Stimulated activated CD4-positive, alpha-beta T cell treated with anti-CD3 and anti-CD28 coated beads, Interleukin-2, amount 100 ng/mL, for 4 hours (primary cell): ENCODE results near the gene TNFSF18.
"Not testable (repeated sequence)": the region's sequence is repeated elsewhere in the genome, so short reads cannot be mapped to it uniquely, and the experiment has no call there.

ENCODE experiments used
- DNase-seq: peaks from one replicate; pipeline ENCODE4 v3.0.0-alpha.2; 2020; ENCODE audit warnings: low read depth

TNFSF18 gene

GRCh38 chr1:173050865-173051264 is at the start of gene TNFSF18:
Gene TNFSF18, minus strand, starts transcription at chr1:173050941. Its CDS starts 45 bp downstream, at chr1:173050896.
- no peak for DNase-seq

GRCh38 chr1:173099166-173099565 is 48.4 kb upstream of the TNFSF18 start:
- DNase-seq, result no peak

GRCh38 chr1:173098117-173098516 is 47.4 kb upstream of the TNFSF18 start:
- DNase-seq, result no peak

DNA sequence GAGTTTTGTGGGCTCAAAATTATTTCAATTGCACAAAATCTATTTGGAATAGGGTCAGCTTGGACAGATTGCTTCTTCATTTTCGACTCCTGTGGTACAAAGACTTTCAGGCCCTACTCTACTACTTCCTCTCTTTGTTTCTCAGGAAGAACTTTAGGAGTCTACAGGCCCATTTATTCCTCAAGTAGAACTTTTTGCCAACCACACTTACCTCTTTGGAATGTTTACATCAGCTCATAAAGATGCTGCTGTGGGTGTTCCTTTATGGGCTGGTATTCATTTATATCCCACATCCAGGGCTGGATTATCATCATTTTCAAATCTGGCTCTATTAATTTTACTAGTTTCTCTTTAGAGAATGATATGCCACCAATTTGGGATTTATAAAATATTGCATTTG is 46.3 kb upstream of the TNFSF18 start:
- no peak for DNase-seq

- no peak for DNase-seq
Observed at GRCh38 chr1:173095632-173096031, 44.9 kb upstream of the TNFSF18 start.

DNA sequence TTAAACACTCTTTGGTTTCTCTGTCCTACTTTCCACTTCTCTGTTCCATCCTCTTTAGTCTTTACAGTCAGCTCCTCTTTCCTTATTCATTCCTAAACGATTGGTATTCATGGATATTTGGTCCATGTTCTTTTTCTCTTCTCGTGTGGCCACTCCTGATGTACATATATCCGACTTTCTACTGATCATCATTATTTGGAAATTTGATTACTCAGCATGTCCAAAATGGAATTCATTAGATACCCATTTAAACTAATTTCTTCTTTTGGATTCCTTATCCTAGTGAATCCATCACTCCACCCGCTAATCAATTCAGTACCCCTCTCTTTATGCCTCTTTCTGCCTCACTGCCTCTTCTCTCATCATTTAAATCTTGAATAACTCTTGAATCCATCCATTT is 43.8 kb upstream of the TNFSF18 start:
- no peak for DNase-seq

DNA sequence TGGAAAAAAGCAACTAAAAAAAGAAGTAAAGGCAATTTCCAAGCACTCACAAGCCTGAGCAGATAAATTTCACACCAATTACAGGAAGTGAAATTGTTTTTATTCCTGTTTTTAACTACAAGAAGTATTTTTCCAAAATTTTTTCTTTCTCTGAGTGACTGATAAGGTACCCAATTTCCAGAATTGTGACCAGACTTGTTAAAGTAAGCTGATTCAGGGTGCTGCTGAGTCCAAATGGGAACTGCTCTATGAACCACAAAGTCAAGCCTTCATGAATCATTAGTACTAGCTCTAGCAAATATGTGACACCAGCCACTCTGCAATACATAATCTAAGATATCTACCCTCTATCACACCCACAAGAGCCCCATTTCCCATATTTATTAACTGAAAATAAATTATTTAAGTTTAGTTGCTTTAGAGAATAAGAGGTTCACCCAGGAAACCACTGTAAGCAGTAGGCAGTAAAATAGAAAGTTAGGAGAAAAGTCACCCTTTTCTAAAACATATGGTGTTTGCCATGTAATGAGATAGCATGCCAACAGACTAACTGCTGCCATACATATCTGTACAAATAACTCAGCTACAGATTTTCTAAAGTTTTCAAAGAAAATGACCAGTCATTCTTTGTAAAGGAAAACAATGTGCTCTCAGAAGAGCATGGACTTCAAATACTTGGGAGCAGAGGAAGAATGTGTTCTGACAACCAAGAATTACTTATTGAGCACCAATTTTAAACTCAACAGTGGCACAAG is 43.1 kb upstream of the TNFSF18 start:
- no peak for DNase-seq

DNA sequence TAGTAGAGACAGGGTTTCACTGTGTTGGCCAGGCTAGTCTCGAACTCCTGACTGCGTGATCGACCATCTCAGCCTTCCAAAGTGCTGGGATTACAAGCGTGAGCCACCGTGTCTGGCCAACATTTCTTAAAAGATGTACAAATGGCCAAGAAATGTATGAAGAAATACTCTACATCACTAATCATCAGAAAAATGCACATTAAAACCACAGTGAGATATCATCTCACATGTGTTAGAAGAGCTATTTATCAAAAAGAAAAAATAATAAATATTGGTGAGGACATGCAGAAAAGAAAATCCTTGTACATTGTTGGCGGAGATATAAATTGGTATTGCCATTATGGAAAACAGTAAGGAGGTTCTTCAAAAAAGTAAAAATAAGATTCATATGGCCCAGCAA is 33.6 kb upstream of the TNFSF18 start:
- DNase-seq, result no peak

DNA sequence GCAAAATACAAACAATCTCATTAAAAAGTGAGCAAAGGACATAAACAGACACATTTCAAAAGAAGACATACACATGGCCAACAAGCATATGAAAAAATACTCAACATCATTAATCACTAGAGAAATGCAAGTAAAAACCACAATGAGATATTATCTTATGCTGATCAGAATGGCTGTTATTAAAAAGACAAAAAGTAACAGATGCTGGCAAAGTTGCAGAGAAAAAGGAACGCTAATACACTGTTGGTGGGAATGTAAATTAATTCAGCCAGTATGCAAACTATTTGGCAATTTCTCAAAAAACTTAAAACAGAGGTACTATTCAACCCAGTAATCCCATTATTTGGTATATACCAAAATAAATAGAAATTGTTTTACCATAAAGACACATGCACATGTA is 32.2 kb upstream of the TNFSF18 start:
- DNase-seq, result no peak

GRCh38 chr1:173074217-173074616 is 23.5 kb upstream of the TNFSF18 start:
- not testable (repeated sequence) for DNase-seq

GRCh38 chr1:173064011-173064410 is 13.3 kb upstream of the TNFSF18 start:
- no peak for DNase-seq

DNA sequence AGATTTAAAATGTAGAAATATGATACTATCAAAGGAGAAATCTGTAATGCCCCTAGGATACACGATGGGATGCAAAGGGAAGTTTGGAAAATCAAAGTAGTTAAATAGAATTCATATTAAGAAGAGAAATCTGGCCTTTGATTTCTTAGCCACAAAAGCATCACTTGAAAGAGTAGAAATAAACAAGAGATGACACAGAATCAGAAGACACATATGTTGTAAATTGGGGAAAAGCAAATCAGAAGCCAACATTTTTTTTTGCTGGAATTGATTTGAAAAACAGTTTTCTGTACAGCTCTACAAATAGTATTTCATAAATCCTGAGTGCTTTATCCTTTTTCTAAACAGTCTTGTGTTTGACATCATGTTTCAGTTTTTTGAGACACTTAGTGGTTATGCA is 12.4 kb upstream of the TNFSF18 start:
- no peak for DNase-seq

GRCh38 chr1:173062150-173062938 is 11.6 kb upstream of the TNFSF18 start:
- DNase-seq, result no peak

GRCh38 chr1:173058556-173058955 is 7.8 kb upstream of the TNFSF18 start:
- DNase-seq, result no peak

- DNase-seq, result no peak
Observed at GRCh38 chr1:173057984-173058383, 7.2 kb upstream of the TNFSF18 start.

- no peak for DNase-seq
Observed at GRCh38 chr1:173056365-173056764, 5.6 kb upstream of the TNFSF18 start.

DNA sequence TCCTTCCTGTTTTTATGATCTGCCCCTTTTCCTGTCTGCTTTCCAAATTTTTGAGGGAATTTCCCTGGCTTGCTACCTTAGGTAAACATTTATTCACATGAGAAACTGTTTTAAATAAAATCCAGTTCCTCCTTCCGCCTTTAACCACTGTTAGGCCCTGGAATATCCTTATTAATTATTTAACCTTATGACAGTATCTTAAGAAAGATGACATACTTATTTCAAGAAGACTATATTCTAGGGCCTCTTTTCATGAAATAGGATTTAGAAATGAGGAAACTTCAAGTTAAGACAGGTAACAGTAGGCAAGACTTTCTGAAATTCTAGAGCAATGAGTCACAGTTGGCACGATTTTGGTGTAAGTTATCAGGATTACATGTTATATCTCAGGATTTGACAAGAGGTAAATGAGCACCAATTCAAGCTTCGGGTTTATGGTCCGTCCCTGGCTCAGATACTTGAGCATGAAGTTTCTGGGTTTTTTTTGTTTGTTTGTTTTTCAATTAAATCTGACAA is 2.0 kb upstream of the TNFSF18 start:
- DNase-seq, result no peak

DNA sequence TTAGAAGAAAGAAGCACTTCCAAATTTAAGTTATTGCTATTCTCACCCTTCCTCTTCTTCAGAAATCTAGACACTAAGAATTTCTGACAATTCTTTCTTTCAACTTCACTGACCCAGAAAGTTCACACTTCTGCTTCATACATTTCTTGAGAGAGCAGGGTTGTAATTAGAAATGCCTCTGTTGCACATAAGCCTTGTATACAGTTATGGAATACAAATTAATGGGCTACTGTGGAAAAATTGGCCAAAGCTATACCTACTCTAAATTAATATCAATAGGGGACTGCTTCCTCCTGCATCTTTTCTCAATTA is 1.5 kb downstream of the TNFSF18 start:
- no peak for DNase-seq

DNA sequence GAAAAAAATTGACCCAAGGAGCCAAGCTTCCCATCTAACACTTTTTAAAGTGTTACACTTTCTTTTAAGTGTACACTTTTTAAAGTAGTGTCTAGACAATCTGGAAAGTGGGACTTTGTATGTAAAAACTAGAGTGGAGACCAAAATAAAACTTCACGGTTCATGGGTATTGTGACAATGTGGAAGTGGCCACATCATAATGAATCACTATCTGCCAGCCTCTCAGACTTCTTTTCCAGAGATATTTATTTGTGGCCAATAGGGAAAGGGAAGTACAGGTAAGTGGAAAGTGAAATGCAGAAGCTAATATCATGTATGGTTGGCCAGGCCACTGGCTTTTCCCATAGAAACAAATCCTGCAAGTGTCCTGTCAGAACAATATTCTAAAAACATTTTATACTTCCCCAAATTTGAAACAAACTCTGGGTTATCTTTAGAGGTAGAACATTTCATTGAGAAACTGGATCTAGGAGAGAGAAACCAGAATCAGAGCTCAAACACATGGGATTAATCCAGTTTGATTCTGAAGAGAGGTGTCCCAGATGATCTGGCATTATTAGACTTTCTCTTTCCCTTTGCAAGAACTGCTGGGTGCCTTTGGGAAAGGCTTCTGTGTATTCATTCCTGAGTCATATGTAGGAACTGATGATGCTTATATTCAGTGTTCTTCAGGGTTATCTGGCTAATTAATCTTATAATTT is 2.0 kb downstream of the TNFSF18 start:
- no peak for DNase-seq

DNA sequence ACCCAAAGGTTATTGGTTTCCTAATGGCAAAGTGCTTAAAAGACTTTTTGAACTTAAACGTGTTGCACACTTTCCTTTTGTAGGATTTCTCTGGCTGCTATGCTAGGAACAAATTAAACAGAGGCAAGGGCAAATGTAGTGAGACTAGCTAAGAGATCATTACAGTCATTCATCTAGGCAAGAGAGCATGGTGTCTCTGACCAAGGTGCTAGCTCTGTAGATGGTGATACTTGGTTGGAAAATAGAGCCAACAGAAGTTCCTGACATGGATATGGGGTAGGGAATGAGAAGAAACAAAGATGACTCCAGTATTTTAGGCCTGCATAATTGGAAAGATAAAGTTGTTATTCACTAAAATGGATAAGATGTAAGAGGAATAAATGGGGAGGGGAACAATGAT is 6.1 kb downstream of the TNFSF18 start:
- no peak for DNase-seq

DNA sequence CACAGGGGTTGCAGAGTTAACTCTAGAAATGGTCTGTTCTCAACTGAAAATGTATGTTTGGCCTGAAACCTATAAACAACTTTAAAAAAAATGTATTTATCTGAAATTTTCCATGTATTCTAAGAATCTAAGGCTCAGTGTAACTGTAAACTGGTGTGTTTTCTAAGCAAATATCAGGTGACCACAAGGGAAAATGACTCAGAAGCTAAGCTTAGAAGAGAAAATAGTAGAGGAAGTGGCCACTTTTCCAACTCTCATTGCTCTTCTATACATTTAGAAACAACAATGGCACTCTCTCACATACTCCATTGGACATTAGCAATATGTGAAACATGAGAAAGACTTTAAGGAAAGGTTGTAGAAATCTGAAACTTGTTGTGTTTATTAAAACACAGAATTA is 7.5 kb downstream of the TNFSF18 start:
- DNase-seq, result no peak

GRCh38 chr1:173042806-173043205 is 7.9 kb downstream of the TNFSF18 start:
- DNase-seq, result no peak

DNA sequence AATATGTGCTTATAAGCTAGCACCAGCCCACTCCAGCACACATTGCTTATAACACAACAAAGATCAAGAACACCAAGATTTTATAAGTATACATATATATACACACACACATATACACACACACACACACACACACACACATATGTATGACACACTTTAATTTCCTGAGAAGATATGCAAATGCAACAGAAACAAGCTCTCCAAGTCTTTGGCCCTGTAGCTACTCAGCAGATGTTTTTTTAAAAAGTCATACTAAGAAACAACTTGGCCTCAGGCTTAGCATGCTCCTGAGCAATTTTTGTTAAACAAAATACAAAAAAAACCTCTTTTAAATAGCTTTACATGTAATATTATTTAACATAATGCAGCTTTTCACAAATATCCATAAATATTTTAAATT is 11.1 kb downstream of the TNFSF18 start:
- DNase-seq, result no peak
